Stimulated activated CD8-positive, alpha-beta memory T cell treated with anti-CD3 and anti-CD28 coated beads, Interleukin-4, amount 100 ng/mL, for 4 hours (primary cell): ENCODE data around the gene PPM1A.
"Not testable (repeated sequence)": the region's sequence is repeated elsewhere in the genome, so short reads cannot be mapped to it uniquely, and the experiment has no call there.

Experiments used
- DNase-seq, 2 donors: peaks; one replicate each; pipeline ENCODE4 v3.0.0-alpha.2; 2020; ENCODE audit warnings: low read depth in 2 of 2, low spot score in 1 of 2

The PPM1A gene

GRCh38 chr14:60317609-60318008 is 68.6 kb downstream of the PPM1A start:
- no peak for DNase-seq

DNA sequence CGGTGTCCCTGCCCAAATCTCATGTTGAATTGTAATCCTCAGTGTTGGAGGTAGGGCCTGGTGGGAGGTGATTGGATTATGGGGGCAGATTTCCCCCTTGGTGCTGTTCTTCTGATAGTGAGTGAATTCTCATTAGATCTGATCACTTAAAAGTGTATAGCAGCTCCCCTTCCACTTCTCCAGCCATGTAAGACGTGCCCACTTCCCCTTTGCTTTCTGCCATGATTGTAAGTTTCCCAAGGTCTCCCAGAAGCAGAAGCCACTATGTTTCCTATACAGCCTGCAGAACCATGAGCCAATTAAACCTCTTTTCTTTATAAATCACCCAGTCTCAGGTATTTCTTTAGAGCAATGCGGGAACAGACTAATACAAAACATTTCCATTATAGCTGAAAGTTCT is 71.8 kb downstream of the PPM1A start:
- not testable (repeated sequence) for DNase-seq

GRCh38 chr14:60323199-60323896 is 74.3 kb downstream of the PPM1A start:
- DNase-seq: no peak

- DNase-seq: no peak
These were observed 75.8 kb downstream of the PPM1A start for GRCh38 chr14:60324837-60325236.

DNA sequence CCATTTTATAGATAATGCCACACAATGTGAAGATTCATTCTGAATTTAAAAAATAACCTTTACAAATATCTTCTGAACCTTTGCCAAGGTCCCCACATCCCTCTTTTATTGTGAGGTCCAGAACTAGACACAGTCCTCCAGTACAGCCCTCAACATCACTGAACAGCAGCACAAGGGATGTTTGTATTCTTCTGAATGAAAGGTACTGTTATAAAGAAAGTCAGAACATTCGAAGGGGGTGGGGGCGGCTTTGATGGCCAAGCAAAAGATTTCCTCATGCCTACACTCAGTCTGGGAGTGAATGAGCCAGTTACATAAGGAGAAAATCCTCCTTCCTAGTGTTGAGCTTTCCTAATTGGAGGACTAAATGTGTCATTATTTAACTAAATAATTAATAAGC is 77.3 kb downstream of the PPM1A start:
- no peak for DNase-seq

DNA sequence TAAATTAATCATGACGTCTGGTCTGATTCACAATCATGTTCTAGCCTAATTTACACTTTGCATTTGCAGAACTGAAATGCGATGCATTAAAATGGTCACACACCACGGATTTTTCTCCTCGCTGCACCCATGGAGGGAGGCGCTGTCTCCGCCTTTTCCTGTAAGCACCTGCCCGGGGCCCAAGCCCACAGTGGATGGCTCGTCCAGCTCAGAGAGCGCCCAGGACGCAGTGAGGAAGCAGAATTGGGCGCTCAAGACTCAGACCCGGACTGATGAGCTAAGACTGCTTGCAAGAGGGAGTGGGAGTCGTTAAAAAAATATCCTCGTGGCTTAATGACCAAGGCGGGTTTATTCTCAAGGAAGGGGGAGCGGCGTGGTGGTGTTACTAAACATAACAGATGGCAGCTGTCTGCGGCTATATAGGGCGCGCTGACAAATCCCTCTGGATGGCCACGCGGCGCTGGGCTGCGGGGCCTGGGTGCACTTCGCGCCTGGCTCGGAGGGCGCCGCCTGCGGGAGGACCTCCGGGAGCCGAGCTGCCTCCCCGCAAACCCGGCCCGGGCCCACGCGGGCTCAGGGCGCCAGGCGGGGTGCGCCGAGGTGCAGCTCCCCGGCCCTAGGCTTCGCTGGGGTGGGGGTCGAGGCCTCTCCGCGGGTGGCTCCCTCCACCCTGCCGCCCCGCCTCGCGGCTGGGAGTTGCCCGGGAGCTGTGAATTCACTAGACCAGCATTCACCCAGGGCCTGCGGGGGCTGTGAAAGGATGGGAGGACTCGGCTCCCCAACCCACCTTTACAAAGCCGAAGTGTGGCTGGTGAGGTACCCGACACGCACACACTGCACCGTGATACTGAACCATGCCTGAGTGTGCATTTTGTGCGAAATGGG is 78.7 kb downstream of the PPM1A start:
- DNase-seq: no peak

- no peak for DNase-seq
These were observed 79.6 kb downstream of the PPM1A start for GRCh38 chr14:60328583-60328982.

DNA sequence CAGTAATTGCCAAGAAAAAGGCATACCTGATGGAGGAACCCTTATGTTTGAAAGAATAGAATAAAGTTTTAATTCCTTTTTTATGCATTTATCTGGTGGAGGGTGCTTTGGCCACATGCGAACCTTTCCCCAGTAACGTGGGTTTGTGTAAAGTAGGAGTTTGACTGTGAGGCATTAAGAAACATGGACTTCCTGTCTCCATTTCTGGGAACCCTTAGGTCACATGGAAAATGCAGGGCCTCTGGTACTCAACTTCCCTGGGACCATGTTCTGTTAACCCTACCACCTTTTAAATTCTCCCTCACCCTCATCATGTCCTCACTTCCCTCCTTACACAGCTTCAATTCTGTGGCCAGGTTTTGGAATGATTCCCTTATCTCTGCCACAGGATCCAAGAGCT is 80.3 kb downstream of the PPM1A start:
- DNase-seq: no peak

DNA sequence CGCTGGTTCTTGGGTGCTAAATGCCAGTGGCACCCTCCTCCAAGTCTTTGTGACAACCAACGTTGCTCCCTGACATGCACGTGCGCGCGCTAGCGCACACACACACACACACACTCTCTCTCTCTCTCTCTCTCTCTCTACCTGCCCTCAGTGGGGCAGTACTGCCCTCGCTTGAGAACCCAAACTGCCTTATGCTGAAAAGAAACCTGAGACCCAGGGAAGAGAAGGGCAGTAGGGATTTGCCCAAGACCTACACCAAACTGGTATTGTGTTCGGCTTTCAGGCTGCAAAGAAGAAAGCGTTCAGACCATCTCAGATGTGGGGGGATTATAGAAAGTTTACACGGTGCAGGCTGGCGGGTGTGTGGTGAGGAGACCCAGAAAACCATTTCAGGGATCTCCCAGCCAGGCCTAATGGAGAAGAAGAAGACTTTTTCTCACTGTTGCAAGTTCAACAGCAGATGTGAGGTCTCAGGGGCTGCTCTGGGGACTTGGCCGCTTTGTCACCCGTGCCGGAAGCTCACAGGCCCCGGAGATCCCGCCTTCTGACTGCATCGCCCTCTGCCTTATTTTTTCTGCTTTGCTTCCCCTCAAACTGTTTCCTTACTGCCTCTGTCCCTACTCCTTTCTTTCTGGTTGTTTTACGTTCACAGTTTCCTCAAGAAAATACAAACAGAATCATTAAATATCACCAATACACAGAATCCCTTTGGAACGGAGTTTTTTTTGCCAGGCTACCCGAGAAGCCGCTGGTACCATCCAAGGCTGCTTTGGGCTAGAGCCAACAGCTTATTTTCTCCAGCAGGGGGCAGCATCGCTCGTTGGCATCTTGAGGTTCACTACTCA is 82.4 kb downstream of the PPM1A start:
- DNase-seq: peak; percentile 53 to 71

GRCh38 chr14:60332046-60332399 is 83.0 kb downstream of the PPM1A start:
- DNase-seq: no peak

- no peak for DNase-seq
These were observed 83.8 kb downstream of the PPM1A start for GRCh38 chr14:60332869-60333268.

GRCh38 chr14:60339571-60339970 is 90.5 kb downstream of the PPM1A start:
- no peak for DNase-seq

GRCh38 chr14:60343571-60344071 is 94.6 kb downstream of the PPM1A start:
- no peak for DNase-seq

DNA sequence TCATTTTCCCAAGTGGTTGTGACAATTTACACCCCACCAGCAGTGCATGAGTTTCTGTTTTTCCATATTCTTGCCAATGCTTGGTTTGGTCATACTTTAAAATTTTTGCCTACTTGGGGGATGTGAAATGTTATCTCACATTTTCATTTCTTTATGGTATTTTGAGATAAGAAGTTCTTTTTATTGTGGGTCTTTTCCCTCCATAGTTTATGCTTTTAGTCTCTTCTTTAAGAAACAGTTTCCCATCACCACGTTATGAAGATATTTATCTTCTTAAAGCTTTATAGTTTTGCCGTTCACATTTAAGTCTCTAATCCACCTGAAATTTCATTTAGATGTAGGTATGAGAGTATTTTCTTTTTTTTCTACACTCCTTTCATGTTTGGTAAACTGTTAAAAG is 95.7 kb downstream of the PPM1A start:
- no peak for DNase-seq

GRCh38 chr14:60346706-60347105 is 97.7 kb downstream of the PPM1A start:
- no peak for DNase-seq

DNA sequence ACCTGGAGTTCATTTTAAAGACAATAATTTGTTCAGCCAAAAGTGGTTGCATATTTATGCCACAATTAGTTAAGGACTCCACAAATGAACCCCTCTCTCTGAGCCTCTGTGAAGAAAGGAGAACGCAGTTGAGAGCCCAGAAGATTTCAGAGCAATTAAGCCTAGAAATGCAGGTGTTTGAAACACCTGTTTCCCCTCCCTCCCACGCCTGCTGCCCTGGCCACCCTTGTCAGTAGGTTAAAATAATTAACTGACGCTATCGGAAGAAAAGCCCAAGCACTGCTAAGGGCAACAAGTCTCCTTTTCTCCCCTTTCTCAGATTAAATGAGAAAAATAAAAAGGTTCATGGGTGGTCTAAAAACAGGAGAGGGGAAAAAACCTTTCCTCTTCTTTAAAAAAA is 99.2 kb downstream of the PPM1A start:
- DNase-seq: no peak
